ENCODE data around the gene PRKCH. TPM values are rescaled to one million over a fixed set of nuclear protein-coding genes. Genes with fewer than 3 reads are reported as not detected.

PRKCH gene
- total and polyA plus RNA-seq, 3 donors from 2014 or later, result 15.0 to 26.8 (median 25.4) TPM

DNA sequence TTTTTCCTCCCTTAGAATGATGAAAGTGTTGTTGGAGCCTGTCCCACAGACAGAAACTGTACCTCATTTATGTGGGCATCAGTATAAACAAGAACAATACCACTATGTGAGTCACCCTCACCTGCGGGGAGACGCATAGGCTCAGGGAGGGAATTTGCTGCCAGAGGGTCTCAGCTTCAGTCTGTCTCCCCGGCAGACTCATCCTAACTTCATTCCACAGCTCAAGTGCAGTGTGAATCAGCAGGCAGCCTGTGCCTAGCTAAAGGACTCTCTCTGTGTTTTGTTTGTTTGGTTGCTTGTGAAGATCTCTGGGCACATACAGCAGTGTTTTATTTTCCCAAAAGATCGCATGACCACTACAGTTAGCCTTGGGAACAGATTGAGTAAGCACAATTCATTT lies 98.9 kb downstream of the PRKCH start:
- intact Hi-C loops (cut with DNase I; ENCODE audit: low total_unique reads), result no loop called here
- no peaks in the 10 kb centered on the region for H3K9me3 ChIP-seq
- no peaks in the 10 kb centered on the region for H3K27me3 ChIP-seq
- WGBS, 2 donors, result 84 to 86% methylated on average over 2 to 4 of the region's 4 CpGs
- no peak overlapping the region for H3K4me3 ChIP-seq
- TF ChIP-seq CTCF (IDR thresholded peaks at IDR 0.05) (no peak), POLR2A (IDR thresholded peaks at IDR 0.05) (no peak)
- DNase-seq, result no peak
- no peak overlapping the region for H3K27ac ChIP-seq
- no peaks in the 10 kb centered on the region for H3K36me3 ChIP-seq (ENCODE audit: low read depth, missing control alignments)
- no peaks in the 10 kb centered on the region for H3K4me1 ChIP-seq

GRCh38 chr14:61421212-61421923 lies 100.0 kb downstream of the PRKCH start:
- intact Hi-C loops (cut with DNase I; ENCODE audit: low total_unique reads), result no loop called here
- DNase-seq, result no peak

DNA sequence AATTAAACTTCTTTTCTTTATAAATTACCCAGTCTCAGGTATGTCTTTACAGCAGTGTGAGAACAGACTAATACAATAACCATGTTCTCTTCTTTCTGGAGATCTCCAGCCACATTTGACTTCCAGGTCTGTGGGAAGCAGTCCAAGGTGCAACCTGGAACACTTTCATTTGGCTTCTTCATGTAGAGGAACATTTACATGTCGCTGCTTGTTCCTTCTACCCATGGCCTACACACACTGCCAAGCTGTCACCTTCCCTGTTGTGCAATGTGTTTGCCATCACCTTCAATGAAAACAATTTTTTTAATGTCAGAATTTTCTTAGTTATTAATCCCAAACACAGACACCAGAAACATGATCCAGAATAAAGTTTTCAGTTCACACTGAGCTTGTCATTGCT lies 104.7 kb downstream of the PRKCH start:
- intact Hi-C loops (cut with DNase I; ENCODE audit: low total_unique reads), result no loop called here
- Histone ChIP-seq H3K27me3 (no peaks in the 10 kb centered on the region), H3K27ac (no peak overlapping the region), H3K9me3 (no peaks in the 10 kb centered on the region), H3K4me1 (peaks cover 10% of the 10 kb centered on the region), H3K4me3 (no peak overlapping the region), H3K36me3 (ENCODE audit: low read depth, missing control alignments) (no peaks in the 10 kb centered on the region)
- DNase-seq, result no peak
- 81 to 93% methylated on average over 1 of the region's 1 CpG for WGBS, 2 donors
- no peak for TF ChIP-seq CTCF (IDR thresholded peaks at IDR 0.05)
- no peak for TF ChIP-seq POLR2A (IDR thresholded peaks at IDR 0.05)

More at GRCh38 chr14:61421212-61421923, 100.0 kb downstream of the PRKCH start:
- 75 to 84% methylated on average over 1 of the region's 1 CpG for WGBS, 2 donors
- Histone ChIP-seq H3K27me3 (no peaks in the 10 kb centered on the region), H3K4me1 (no peaks in the 10 kb centered on the region), H3K4me3 (no peak overlapping the region), H3K9me3 (no peaks in the 10 kb centered on the region), H3K27ac (no peak overlapping the region), H3K36me3 (ENCODE audit: low read depth, missing control alignments) (no peaks in the 10 kb centered on the region)
- TF ChIP-seq CTCF (IDR thresholded peaks at IDR 0.05), result no peak
- no peak for TF ChIP-seq POLR2A (IDR thresholded peaks at IDR 0.05)

- Histone ChIP-seq H3K9me3 (no peaks in the 10 kb centered on the region), H3K4me3 (no peak overlapping the region), H3K4me1 (peaks cover 10% of the 10 kb centered on the region), H3K27me3 (no peaks in the 10 kb centered on the region), H3K27ac (no peak overlapping the region), H3K36me3 (ENCODE audit: low read depth, missing control alignments) (no peaks in the 10 kb centered on the region)
- DNase-seq, result no peak
- no peak for TF ChIP-seq CTCF (IDR thresholded peaks at IDR 0.05)
- TF ChIP-seq POLR2A (IDR thresholded peaks at IDR 0.05), result no peak
- intact Hi-C loops (cut with DNase I; ENCODE audit: low total_unique reads), result no loop called here
- WGBS, 2 donors, result 76 to 78% methylated on average over 2 of the region's 2 CpGs
These were observed 106.9 kb downstream of the PRKCH start for GRCh38 chr14:61428261-61428660.

GRCh38 chr14:61429316-61429715 lies 107.9 kb downstream of the PRKCH start:
- intact Hi-C loops (cut with DNase I; ENCODE audit: low total_unique reads), result no loop called here
- H3K4me1 ChIP-seq, result peaks cover 10% of the 10 kb centered on the region
- no peaks in the 10 kb centered on the region for H3K9me3 ChIP-seq
- H3K27me3 ChIP-seq, result no peaks in the 10 kb centered on the region
- H3K27ac ChIP-seq, result no peak overlapping the region
- WGBS, 2 donors, result 64 to 69% methylated on average over 2 of the region's 2 CpGs
- TF ChIP-seq CTCF (IDR thresholded peaks at IDR 0.05) (no peak), POLR2A (IDR thresholded peaks at IDR 0.05) (no peak)
- no peaks in the 10 kb centered on the region for H3K36me3 ChIP-seq (ENCODE audit: low read depth, missing control alignments)
- no peak for DNase-seq
- no peak overlapping the region for H3K4me3 ChIP-seq
